Measurements from ENCODE around the gene RNF208.

The RNF208 gene

GRCh38 chr9:137264067-137264466, 42.0 kb upstream of the RNF208 start:
- TF ChIP-seq TCF12 (IDR thresholded peaks at IDR 0.05; ENCODE audit: low read depth) = no peak
- TF ChIP-seq ZBTB7A (IDR thresholded peaks at IDR 0.05; ENCODE audit: low read depth) = no peak
- no peak for TF ChIP-seq EGR1 (IDR thresholded peaks at IDR 0.05)
- TF ChIP-seq REST (IDR thresholded peaks at IDR 0.05; ENCODE audit: low read depth) = no peak
- TF ChIP-seq RAD21 (IDR thresholded peaks at IDR 0.05; ENCODE audit: low read depth) = no peak
- TF ChIP-seq FOXM1 (IDR thresholded peaks at IDR 0.05; ENCODE audit: borderline replicate concordance, low read depth) = no peak
- no peak for TF ChIP-seq EP300 (IDR thresholded peaks at IDR 0.05; ENCODE audit: borderline replicate concordance)
- no peak for TF ChIP-seq NFIC (IDR thresholded peaks at IDR 0.05)
- TF ChIP-seq USF1 (IDR thresholded peaks at IDR 0.05) = no peak
- TF ChIP-seq TEAD4 (IDR thresholded peaks at IDR 0.05) = no peak

GRCh38 chr9:137263506-137263905, 41.5 kb upstream of the RNF208 start:
- TF ChIP-seq TEAD4 (IDR thresholded peaks at IDR 0.05) (no peak), EGR1 (IDR thresholded peaks at IDR 0.05) (no peak), YY1 (IDR thresholded peaks at IDR 0.05; ENCODE audit: low read depth) (no peak), TCF12 (IDR thresholded peaks at IDR 0.05; ENCODE audit: low read depth) (no peak), CEBPB (IDR thresholded peaks at IDR 0.05) (no peak), MAX (IDR thresholded peaks at IDR 0.05) (no peak), REST (IDR thresholded peaks at IDR 0.05; ENCODE audit: low read depth) (no peak), TAF1 (IDR thresholded peaks at IDR 0.05; ENCODE audit: low read depth) (no peak), NFIC (IDR thresholded peaks at IDR 0.05) (no peak), USF1 (IDR thresholded peaks at IDR 0.05) (no peak), FOXM1 (IDR thresholded peaks at IDR 0.05; ENCODE audit: borderline replicate concordance, low read depth) (no peak)

- TF ChIP-seq REST (IDR thresholded peaks at IDR 0.05; ENCODE audit: low read depth) (no peak), RAD21 (IDR thresholded peaks at IDR 0.05; ENCODE audit: low read depth) (no peak), EP300 (IDR thresholded peaks at IDR 0.05; ENCODE audit: borderline replicate concordance) (no peak), ZBTB7A (IDR thresholded peaks at IDR 0.05; ENCODE audit: low read depth) (no peak)
Measured at GRCh38 chr9:137262909-137263285, 40.9 kb upstream of the RNF208 start.

GRCh38 chr9:137256856-137257255, 34.8 kb upstream of the RNF208 start:
- TF ChIP-seq YY1 (IDR thresholded peaks at IDR 0.05; ENCODE audit: low read depth) (no peak), ZBTB7A (IDR thresholded peaks at IDR 0.05; ENCODE audit: low read depth) (no peak), USF1 (IDR thresholded peaks at IDR 0.05) (no peak), REST (IDR thresholded peaks at IDR 0.05; ENCODE audit: low read depth) (no peak), NFIC (IDR thresholded peaks at IDR 0.05) (no peak)
